HPDE6-E6E7 (cell line): ENCODE data around the gene GNG3.
A peak's percentile ranks its signal among the peaks of the same experiment; 100 is the strongest.
"Not testable (repeated sequence)": the region's sequence is repeated elsewhere in the genome, so short reads cannot be mapped to it uniquely, and the experiment has no call there.

ENCODE experiments used
- DNase-seq: peaks from one replicate; pipeline ENCODE4 v3.0.0; 2011; ENCODE audit warnings: missing footprints; ENCODE audit errors: extremely low spot score

GNG3 gene

DNA sequence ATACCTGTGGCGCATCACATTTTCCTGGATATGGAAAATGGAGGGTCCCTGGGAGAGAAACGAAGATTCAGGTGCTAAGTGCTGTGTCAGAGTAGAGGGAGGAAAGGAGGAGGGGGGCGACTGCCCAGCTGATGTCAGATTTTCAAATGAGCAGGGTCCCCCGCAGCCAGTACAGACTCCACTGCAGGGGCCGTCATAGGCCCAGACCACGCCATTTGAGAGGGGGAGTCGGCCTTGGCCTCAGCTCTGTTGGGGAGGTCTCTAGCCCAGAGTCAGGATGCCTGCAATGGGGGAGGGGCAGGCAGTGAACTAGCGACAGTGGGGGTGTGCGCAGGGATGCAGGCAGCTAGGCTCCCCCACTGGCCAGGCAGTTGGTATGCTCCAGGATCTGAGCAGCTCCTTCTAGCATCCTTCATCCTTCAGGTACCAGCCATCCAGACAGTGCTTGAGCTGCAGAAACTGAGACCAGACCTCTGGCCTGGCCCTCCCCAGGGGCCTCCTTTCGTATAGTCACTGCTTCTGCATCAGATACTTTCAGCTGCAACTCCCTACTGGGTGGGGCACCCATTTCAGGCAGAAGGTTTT lies at the start of gene GNG3, which contains the start of gene BSCL2:
Gene GNG3, plus strand, starts transcription at position 400 of the 585 bp plus-strand sequence. CDS start 620 bp downstream, outside the sequence.
Gene BSCL2, minus strand, starts transcription at position 148 of the 585 bp plus-strand sequence. CDS start 229 bp downstream, outside the sequence.
- DNase-seq: no peak

DNA sequence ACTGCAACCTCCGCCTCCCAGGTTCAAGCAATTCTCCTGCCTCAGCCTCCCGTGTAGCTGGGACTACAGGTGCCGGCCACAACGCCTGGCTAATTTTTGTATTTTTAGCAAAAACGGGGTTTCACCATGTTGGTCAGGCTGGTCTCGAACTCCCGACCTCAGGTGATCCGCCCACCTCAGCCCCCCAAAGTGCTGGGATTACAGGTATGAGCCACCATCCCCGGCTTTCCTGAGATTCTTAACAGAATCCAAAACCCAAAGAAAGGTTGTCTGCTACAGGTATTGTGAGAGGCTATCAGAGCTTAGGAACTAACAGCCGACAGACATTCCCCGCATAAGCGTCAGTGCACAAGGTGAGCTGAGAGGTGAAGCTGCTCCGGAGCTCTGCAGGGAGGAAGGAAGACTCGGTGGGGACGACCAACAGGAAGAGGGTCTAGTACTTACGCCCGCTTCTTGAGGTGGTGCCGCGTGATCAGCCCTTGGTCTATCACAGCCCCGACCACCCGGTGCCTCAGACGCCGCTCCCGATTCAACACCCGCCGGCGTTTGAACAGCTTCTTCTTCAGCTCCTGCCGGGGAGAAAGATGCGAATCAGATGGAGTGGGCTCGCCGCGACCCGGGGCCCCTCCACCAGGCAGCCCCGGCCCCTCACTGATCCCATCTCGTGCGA lies 42.9 kb upstream of the GNG3 start:
- DNase-seq: peak; percentile 55

- peak; percentile 93 for DNase-seq
Measured at GRCh38 chr11:62665075-62665598, 42.3 kb upstream of the GNG3 start, which contains the start of the genes C11orf98 and CSKMT. TSS of gene C11orf98 (minus strand) at chr11:62665210. CDS start at chr11:62665169, 41 bp downstream. TSS of gene CSKMT (plus strand) at chr11:62665312. CDS start at chr11:62665880, 568 bp downstream.

- peak; percentile 31 for DNase-seq
Measured at GRCh38 chr11:62665599-62666258, 41.7 kb upstream of the GNG3 start.

DNA sequence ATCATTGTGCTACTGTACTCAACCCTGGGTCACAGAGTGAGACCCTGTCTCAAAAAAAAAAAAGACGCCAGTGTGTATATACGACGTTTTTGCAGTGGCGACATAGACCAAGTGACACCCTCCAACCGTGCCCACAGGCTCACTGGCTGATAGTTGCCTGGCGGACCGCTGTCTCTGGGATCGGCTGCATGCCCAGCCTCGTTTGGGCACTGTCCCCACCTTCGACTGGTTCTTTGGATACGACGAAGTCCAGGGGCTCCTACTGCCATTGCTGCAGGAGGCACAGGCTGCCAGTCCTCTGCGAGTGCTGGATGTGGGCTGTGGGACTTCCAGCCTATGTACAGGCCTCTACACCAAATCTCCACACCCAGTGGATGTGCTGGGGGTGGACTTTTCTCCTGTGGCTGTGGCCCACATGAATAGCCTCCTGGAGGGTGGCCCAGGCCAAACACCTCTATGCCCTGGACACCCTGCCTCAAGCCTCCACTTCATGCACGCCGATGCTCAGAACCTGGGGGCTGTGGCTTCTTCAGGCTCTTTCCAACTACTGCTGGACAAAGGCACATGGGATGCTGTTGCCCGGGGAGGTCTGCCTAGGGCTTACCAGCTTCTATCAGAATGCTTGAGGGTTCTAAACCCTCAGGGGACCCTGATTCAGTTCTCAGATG lies 41.1 kb upstream of the GNG3 start:
- no peak for DNase-seq

DNA sequence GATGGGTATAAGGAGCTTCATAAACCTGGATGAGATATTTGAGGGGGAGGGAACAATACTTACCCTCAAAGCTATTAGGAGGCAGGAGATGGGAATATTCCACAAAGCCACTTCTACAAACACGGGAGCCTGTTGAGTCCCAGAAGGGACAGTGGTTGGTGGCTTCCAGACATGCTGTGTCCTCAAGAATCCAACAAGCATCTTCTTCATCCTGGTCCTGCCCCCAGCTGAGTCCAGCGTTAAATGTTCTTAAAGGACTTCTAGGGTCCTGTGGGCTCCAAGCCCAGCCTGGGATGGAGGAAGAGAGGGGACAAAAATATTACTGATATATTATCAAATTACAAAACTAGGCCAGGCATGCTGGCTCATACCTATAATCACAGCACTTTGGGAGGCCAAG lies 40.0 kb upstream of the GNG3 start:
- DNase-seq: no peak

- no peak for DNase-seq
Measured at GRCh38 chr11:62669420-62670161, 37.9 kb upstream of the GNG3 start.

- no peak for DNase-seq
Measured at GRCh38 chr11:62671236-62671607, 36.3 kb upstream of the GNG3 start.

DNA sequence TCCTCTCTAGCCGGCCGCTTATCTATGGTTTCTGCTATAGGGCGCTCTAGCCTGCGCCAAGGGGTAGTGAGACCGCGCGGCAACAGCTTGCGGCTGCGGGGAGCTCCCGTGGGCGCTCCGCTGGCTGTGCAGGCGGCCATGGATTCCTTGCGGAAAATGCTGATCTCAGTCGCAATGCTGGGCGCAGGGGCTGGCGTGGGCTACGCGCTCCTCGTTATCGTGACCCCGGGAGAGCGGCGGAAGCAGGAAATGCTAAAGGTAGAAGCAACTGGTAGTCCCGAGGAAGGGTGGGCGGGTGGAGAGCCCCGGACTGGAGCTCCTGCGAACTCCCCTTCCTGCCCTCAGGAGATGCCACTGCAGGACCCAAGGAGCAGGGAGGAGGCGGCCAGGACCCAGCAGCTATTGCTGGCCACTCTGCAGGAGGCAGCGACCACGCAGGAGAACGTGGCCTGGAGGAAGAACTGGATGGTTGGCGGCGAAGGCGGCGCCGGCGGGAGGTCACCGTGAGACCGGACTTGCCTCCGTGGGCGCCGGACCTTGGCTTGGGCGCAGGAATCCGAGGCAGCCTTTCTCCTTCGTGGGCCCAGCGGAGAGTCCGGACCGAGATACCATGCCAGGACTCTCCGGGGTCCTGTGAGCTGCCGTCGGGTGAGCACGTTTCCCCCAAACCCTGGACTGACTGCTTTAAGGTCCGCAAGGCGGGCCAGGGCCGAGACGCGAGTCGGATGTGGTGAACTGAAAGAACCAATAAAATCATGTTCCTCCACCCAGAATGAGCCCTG lies 35.7 kb upstream of the GNG3 start, which contains the start of the genes LBHD1 and UQCC3:
Gene LBHD1, minus strand, starts transcription at position 660 of the 782 bp plus-strand sequence. CDS start 2,236 bp downstream, outside the sequence.
Gene UQCC3, plus strand, starts transcription at position 66 of the 782 bp plus-strand sequence. Its CDS starts 73 bp downstream, at position 139.
- peak; percentile 71 for DNase-seq

DNA sequence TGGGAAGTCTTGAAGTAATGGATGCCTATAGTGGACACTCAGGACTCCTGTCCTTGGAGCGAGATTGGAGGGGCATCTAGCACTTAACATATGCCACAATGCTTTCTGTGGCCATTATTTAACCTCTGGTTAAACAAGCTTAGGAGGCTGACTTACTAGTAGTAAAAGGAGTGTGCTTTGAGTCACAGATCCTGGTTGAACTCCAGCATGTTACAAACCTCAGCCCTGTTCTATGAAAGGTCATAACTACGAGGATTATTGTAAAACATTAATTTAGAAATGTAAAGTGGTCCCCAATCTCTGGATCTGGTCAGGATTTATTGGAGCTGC lies 34.3 kb upstream of the GNG3 start:
- DNase-seq: no peak

- DNase-seq: not testable (repeated sequence)
Measured at GRCh38 chr11:62675415-62675814, 32.1 kb upstream of the GNG3 start.

DNA sequence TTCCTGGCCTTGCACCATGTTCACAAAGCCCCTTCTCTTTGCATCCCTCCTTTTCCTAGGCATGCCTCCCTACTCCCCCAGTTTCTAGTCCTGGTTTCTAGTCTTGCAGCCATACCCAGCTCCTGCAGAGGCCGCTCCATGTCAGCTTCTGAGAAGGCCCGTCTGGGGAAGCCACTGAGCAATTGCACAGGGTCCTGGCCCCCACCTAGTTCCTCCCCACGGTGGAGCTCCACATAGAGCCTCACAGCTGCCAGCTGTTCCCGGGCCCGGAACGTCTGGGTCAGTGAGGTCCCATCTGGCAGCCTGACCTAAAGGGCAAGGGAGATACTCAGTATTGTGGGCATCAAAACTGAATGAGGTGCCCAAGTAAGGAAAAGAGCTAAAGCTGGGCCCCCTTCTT lies 30.8 kb upstream of the GNG3 start:
- DNase-seq: no peak

GRCh38 chr11:62677156-62677555 lies 30.3 kb upstream of the GNG3 start:
- no peak for DNase-seq

GRCh38 chr11:62677714-62678113 lies 29.8 kb upstream of the GNG3 start:
- no peak for DNase-seq

GRCh38 chr11:62678433-62678769 lies 29.1 kb upstream of the GNG3 start:
- no peak for DNase-seq

DNA sequence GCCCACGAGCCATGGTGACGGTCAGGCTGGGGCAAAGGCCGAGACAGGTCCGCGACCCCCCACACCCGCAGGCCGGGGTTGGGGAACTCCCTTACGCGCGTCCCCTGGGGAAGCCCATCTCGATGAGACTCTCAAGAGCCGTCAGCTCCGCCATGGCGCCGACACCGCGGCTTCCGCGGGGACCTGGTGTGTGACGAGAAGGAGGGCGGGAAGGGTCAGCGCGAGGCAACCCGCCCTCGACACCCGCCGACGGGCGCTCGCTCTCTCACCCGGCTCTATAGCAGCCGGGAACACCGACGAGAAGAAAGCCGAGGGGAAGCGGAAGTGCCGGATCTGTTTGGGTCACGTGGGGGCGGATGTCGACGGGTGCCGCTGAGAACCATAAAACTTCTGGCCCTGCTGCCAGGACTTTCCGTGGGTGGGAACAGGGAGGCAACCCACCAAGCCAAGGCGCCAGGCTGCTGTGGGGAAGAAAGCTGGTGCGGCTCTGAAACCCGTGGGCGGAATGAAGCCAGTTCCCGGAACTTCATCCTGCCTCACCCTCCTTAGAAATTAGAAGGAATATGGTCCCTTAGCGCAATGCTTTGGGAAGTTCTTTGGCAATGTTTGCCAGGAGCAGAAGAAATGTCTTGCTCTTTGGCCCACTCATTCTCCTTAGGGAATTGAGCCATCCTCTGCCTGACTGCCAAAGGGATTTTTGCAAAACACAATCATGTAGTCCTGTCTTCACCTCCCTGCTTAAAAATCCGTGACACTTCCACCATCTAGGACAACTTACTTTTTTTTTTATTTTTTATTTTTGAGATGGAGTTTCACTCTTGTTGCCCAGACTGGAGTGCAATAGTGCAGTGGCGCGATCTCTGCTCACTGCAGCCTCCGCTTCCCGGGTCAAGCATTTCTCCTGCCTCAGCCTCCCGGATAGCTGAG lies 28.4 kb upstream of the GNG3 start, which contains the start of gene UBXN1:
Gene UBXN1, minus strand, starts transcription at position 304 of the 927 bp plus-strand sequence. Its CDS starts 150 bp downstream, at position 154.
- peak; percentile 82 for DNase-seq

- peak; percentile 67 for DNase-seq
Measured at GRCh38 chr11:62680825-62681240, 26.6 kb upstream of the GNG3 start.

- no peak for DNase-seq
Measured at GRCh38 chr11:62682518-62682917, 25.0 kb upstream of the GNG3 start.
